Stimulated activated CD4-positive, alpha-beta T cell treated with anti-CD3 and anti-CD28 coated beads, Interleukin-12 subunit alpha, Interleukin-12 subunit beta, amount 100 ng/mL, for 48 hours (primary cell): Measurements from ENCODE around the gene MUC20.
"Not testable (repeated sequence)": the region's sequence is repeated elsewhere in the genome, so short reads cannot be mapped to it uniquely, and the experiment has no call there.

Experiments
- DNase-seq, 3 donors: peaks; one replicate each; pipeline ENCODE4 v3.0.0-alpha.2; 2020; ENCODE audit warnings: low read depth in 2 of 3, low spot score in 1 of 3

Gene MUC20

DNA sequence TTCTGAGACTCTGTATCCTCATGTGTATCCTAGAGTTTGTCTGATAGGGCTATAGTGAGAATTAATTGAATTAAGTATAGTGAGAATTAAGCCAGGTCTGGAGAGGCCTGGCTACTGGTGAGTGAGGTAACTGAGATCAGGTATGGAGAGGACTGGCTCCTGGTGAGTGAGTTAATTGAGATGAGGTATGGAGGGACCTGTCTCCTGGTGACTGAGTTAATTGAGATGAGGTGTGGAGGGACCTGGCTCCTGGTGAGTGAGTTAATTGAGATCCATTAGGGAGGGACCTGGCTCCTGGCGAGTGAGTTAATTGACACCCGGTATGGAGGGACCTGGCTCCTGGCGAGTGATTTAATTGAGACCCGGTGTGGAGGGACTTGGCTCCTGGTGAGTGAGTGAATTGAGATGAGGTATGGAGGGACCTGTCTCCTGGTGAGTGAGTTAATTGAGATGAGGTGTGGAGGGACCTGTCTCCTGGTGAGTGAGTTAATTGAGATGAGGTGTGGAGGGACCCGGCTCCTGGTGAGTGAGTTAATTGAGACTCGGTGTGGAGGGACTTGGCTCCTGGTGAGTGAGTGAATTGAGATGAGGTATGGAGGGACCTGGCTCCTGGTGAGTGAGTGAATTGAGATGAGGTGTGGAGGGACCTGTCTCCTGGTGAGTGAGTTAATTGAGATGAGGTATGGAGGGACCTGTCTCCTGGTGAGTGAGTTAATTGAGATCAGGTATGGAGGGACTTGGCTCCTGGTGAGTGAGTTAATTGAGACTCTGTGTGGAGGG lies 10.5 kb upstream of the MUC20 start:
- DNase-seq = not testable (repeated sequence)

DNA sequence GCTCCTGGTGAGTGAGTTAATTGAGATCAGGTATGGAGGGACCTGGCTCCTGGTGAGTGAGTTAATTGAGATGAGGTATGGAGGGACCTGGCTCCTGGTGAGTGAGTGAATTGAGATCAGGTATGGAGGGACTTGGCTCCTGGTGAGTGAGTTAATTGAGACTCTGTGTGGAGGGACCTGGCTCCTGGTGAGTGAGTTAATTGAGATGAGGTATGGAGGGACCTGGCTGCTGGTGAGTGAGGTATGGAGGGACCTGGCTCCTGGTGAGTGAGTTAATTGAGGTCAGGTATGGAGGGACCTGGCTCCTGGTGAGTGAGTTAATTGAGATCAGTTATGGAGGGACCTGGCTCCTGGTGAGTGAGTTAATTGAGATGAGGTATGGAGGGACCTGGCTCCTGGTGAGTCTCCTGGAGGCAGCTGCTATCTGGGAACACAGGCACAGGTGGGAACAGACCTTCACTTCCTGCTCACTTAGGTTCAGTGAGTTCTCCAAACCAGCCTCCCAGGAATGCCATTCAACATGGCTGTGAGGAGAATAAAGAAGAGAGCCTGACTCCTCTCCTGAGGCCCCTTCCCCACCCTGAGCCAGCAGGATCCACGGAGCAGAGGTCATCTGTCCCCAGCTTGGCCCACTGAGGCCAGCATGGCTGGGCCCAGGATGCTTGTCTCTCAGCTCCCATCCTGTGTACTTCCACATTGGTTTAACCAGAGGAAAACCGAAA lies 9.5 kb upstream of the MUC20 start:
- not testable (repeated sequence) for DNase-seq

DNA sequence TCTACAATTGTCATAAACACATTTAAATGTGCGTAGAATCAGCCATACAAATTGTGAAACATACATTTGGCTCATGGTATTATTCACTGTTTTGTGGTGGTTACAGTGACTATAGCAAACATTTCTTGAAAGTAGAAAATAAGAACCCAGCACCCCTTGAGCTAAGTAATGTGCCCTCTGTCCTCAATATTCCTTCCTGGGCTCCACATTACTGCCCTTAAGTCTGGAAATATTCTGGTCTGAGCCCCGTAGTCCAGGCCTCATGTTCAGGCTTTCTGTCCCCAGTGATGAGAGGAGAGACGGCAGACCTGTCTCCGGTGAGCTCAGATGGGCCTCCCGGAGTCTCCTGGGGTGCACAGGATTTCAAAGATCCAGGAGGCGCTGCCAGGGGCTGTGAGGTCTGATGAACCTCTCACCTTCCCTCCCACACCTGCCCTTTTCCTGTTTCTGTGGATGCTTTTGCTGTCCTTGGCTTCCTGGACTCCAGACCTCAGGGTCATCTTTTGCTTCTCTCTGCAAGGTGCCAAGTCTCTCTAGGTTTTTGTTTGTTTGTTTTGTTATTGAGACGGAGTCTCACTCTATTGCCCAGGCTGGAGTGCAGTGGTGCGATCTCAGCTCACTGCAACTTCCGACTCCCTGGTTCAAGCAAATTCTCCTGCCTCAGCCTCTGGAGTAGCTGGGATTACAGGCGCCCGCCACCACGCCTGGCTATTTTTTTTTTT lies 8.8 kb upstream of the MUC20 start:
- no peak for DNase-seq

DNA sequence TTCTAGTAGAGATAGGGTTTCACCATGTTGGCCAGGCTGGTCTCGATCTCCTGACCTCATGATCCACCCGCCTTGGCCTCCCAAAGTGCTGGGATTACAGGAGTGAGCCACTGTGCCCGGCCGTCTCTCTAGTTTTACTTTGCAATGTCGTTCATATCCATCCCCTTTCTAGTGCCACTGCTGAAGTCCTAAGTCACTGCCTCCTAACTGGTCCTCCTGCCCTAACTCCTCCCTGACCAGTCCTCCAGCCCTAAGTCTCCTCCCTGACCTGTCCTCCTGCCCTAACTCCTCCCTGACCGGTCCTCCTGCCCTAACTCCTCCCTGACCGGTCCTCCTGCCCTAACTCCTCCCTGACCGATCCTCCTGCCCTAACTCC lies 8.3 kb upstream of the MUC20 start:
- not testable (repeated sequence) for DNase-seq

DNA sequence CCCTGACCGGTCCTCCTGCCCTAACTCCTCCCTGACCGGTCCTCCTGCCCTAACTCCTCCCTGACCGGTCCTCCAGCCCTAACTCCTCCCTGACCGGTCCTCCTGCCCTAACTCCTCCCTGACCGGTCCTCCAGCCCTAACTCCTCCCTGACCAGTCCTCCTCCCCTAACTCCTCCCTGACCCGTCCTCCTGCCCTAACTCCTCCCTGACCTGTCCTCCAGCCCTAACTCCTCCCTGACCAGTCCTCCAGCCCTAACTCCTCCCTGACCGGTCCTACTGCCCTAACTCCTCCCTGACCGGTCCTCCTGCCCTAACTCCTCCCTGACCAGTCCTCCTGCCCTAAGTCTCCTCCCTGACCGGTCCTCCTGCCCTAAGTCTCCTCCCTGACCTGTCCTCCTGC lies 7.6 kb upstream of the MUC20 start:
- not testable (repeated sequence) for DNase-seq

DNA sequence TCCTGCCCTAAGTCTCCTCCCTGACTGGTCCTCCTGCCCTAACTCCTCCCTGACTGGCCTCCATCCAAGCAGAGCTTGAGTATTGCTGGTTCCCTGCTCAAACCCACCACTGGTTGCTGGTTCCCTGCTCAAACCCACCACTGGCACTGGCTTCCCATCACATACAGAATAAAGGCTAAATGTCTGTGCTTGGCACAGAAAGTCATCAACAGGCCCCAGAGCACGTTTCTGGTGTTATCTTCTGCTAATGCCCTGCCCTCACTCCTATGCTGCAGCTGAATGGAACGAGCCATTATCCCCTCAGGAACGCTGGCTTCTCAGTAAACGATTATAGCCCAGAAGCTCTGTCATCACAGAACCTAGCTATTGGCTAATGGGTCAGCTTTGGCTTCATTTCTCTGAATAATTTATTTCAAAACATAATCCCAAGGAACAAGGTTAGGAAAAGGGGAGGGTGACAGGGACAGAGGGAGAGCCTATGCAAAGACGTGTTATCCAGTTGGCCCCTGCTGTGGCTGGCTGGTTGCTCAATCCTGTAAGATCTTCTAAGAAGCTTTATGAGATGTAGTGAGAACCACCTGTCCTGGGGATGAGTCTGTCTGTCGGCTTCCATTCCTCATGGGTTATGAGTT lies 6.3 kb upstream of the MUC20 start:
- no peak for DNase-seq

DNA sequence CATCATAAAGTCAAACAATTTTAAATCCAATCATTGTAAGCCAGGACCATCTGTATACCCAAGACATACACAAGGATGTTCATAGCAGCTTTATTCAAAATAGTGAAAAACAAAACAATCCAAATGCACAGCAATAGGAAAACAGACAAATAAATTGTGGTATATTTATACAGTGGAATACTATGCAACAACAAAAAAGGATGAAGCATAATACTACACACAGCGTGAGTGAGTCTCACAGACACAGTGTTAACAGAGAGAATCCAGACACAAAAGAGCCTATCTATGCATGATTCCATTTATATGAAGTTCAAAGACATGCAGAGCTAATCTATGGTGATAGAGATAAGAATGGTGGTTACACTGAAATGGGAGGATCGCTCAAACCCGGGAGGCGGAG lies 5.6 kb upstream of the MUC20 start:
- no peak for DNase-seq

DNA sequence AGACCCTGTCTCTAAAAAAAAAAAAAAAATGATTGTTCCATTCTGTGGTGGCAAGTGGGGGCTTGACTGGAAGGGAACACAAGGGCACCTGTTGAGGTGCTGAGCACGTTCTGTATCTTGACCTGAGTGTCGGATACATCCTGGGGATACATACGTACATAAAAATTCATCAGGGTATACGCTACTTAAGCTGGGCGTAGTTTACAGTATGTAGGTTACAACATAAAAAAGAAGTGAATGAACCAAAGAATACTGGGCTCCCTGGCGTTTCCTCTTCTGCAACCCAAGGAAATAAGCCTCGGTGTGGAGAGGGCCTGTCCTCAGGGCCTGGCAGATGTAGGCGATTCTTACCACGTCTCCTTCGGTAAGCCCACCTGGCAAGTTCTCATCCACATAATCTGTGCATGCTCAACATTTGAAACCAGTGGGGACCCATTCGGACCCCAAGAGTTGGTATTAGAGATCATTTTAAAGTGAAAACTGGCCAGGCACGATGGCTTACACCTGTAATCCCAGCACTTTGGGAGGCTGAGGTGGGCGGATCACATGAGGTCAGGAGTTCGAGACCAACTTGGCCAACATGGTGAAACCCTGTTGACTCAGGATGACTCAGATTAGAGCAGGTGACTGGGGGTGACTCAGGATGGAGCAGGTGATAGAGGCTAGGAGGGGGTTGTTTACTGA lies 5.1 kb upstream of the MUC20 start:
- DNase-seq = peak in 2 of 3 donors; percentile 27 to 34

DNA sequence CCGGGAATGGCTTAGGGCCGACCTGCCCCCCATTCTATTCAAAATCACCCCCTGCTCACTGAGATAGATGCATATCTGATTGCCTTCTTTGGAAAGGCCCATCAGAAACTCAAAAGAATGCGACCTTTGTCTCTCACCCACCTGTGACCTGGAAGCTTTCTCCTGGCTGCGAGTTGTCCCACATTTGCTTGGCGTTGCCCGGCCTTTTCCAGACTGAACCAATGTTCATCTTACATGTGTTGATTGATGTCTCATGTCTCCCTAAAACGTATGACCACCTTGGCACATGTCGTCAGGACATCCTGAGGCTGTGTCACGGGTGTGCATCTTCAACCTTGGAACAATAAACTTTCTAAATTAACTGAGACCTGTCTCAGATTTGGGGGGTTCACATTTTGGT lies 3.4 kb upstream of the MUC20 start:
- DNase-seq = no peak

DNA sequence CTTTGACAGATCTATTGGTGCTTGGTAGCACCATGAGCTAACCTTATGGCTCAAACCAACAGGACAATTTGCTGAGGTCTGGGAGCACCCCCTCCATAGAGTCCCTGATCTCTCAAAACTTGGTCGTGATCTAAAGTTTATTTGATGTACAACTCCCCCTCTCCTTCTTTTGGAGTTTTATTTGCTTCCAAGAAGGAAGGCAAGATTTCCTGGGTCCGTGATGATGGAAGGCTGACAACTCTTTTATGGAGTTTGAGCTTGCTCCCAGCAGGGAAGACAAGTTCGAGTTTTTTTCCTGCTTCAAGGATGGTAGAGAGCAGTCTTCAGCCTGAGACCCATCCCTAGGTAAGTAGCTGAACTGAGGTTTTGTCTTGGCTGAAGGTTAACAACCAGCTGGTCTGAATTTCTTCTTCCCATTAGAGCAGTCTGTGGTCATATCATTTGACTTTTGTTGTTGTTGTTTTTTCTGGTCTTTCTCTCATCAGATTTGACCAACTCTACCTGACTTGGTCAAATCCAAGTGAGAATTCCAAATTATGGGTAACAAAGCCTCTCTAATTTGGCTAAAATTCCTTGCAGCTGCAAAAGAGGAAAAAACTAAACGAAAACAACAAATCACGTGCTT lies 2.8 kb upstream of the MUC20 start:
- no peak for DNase-seq

DNA sequence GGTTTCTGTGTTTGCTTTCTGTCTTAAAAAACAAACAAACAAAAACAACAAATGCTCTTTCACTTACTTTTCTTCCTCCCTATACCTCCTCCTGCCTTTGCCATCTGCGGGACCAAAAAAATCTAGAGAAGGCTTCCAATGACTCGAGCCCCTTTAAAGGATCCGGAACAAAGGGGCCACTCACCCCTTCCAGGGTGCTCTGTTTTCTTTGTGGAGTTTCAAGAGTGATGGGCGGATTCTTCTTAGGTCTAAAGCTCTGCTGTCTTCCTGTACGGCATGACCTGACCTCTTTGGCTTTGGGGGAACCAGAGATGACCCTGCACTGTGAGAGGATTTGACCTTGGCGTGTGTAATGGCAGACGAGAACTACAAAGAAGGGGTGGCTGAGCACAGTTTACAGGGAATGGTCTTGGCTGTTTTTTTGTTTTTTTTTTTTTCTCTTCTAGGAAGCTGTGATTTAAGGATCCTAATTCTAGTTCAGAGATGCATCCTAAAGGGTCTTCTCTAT lies 2.2 kb upstream of the MUC20 start:
- no peak for DNase-seq

DNA sequence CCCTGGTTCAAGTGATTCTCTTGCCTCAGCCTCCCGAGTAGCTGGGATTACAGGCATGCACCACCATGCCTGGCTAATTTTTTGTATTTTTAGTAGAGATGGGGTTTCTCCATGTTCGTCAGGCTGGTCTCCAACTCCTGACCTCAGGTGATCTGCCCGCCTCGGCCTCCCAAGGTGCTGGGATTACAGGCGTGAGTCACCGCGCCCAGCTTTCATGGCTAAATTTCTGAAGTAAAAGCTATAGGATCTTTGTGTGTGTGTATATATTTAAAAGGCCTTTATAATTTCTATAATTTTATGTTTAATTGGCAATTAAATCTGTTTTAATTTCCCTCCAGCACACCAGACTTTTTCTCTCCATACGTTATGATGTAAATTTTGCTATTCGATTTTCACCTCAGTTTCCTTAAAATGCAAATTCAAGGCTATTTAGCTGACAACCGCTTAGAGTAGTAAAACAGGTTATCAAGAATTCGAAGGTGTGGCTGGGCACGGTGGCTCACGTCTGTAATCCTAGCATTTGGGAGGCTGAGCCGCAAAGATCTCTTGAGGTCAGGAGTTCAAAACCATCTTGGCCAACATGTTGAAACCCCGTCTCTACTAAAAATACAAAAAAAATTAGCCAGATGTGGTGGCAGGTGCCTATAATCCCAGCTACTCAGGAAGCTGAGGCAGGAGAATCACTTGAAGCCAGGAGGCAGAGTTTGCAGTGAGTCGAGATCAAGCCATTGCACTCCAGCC lies 1.1 kb upstream of the MUC20 start:
- DNase-seq = not testable (repeated sequence)

DNA sequence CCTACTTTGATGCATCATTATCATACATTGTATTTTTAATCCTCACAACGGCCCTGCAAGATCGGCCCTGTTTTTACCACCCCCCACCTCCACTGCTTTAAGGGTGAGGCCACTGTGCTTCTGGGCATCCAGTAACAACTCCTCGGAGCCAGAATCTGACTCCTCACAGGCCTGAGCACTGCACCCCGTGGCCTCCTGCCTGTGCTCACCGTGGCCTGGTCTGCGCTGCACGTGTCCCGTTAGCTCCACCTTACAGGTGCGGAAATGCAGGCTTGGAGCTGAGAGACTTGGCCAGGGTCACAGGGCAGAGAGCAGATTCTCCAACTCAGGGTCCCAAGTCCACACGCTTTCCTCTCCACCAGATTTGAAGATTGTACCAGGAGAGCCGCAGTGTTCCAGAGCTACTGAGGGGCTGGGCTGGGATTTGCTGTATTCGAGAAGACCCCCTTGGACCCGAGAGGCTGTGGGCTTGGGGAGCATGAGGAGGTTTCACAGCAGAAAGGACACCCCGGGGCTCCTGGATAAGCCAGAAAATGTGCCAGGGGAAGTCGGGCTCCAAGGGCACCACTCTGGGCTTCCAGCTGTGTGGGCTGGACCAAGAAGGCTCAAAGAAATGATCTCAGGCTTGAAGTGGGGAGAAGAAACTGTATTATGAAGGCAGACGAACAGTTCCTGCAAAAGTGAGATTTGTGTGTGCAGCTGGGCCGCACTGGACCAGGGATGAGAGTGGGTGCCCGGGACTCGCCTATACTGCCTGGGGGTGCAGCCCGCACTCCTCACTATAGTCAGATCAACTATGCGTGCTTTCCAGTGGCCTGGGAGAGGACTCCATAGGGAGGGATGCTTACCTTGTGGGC lies 1.6 kb downstream of the MUC20 start:
- DNase-seq = not testable (repeated sequence)

DNA sequence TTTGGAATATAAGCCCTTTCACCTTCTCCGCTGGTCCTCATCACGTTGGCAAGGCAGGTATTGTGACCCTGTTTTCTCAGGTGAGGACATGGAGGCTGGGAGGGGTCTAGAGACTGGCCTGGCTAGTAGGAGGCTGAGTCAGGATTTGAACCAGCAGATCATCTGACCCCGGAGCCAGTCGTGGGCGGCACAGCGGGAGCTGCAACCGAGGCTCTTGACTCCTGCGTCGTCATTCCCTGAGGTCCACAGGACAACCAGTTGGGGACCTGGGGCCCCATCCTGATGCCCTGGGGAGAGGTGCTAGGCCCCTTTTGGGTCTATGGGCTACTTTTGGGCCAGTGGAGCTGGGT lies 2.2 kb downstream of the MUC20 start:
- DNase-seq = not testable (repeated sequence)

DNA sequence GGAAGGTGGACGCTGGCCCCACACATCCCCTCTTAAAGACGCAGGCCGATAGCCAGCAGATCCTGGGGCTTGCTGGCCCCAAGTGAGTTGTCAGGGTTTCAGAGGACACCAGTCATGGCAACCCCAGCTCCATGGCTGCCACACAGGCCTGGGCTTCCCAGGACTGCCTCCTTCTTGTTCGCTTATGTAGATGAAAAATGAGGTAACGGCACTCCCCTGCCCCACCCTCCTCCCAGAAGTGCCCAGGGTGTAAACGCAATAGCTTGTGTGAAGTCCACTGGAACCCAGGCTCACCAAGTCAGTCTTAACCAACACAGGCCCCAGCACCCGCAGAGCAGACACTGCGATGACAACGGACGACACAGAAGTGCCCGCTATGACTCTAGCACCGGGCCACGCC lies 3.6 kb downstream of the MUC20 start:
- DNase-seq = not testable (repeated sequence)

DNA sequence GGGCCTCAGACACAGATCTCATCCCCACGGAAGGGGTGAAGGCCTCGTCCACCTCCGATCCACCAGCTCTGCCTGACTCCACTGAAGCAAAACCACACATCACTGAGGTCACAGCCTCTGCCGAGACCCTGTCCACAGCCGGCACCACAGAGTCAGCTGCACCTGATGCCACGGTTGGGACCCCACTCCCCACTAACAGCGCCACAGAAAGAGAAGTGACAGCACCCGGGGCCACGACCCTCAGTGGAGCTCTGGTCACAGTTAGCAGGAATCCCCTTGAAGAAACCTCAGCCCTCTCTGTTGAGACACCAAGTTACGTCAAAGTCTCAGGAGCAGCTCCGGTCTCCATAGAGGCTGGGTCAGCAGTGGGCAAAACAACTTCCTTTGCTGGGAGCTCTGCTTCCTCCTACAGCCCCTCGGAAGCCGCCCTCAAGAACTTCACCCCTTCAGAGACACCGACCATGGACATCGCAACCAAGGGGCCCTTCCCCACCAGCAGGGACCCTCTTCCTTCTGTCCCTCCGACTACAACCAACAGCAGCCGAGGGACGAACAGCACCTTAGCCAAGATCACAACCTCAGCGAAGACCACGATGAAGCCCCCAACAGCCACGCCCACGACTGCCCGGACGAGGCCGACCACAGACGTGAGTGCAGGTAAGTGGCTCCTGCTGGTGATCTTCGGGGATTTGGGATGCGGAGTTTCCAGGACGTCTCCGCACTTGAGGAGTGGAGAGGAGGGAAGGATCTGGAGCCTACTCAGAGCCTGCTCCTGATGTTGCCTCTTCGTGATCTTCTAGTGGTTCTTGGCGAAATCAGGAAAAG lies 5.3 kb downstream of the MUC20 start:
- DNase-seq = not testable (repeated sequence)

DNA sequence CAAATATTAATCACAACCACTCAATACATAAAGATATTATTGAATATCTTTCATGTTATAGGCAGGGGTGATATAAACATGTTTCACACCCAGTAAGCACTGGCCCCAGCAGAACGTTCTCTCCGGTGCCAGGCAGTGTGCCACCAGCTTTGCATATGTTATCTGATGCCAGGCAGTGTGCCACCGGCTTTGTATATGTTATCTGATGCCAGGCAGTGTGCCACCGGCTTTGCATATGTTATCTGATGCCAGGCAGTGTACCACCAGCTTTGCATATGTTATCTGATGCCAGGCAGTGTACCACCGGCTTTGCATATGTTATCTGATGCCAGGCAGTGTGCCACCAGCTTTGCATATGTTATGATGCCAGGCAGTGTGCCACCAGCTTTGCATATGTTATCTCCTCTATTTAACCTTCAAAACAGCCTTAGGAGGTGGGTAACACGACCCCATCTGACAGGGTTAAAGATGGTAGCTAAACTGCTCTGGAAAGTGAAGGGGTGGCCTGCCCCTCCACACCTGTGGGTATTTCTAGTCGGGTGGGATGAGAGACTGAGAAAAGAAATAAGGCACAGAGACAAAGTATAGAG lies 6.9 kb downstream of the MUC20 start:
- DNase-seq = no peak
